ENCODE measurements around the gene GARRE1.

DNA sequence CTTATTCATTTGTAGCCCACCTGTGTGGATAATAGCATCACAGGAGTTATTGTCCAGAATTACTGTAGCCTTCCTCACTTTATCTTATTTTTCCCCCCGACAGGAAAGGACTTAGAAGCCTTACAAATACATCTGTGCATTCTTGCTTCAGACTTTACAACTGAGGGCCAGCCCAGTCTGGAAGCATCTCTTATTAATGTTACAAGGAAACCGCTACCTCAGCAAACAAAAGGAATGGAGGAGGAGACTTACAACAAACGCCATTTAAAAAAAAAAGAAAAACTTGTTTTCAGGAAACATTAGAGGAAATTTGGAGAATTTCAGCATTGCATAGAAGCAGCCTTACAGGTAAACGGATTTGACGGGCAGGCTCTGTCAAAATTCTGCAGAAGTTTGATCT, 45.2 kb downstream of the GARRE1 start:
- TF ChIP-seq EZH2phosphoT487 (IDR thresholded peaks at IDR 0.05; ENCODE audit: borderline replicate concordance, low read length): no peak
- TF ChIP-seq, protein P1, sequence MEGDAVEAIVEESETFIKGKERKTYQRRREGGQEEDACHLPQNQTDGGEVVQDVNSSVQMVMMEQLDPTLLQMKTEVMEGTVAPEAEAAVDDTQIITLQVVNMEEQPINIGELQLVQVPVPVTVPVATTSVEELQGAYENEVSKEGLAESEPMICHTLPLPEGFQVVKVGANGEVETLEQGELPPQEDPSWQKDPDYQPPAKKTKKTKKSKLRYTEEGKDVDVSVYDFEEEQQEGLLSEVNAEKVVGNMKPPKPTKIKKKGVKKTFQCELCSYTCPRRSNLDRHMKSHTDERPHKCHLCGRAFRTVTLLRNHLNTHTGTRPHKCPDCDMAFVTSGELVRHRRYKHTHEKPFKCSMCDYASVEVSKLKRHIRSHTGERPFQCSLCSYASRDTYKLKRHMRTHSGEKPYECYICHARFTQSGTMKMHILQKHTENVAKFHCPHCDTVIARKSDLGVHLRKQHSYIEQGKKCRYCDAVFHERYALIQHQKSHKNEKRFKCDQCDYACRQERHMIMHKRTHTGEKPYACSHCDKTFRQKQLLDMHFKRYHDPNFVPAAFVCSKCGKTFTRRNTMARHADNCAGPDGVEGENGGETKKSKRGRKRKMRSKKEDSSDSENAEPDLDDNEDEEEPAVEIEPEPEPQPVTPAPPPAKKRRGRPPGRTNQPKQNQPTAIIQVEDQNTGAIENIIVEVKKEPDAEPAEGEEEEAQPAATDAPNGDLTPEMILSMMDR (IDR thresholded peaks at IDR 0.05; ENCODE audit: low read depth, low read length, poor library complexity, severe bottlenecking): no peak

All from DOHH2 (cell line).